GM18870 (cell line): ENCODE data around the gene KBTBD13.
"Not testable (repeated sequence)": the region's sequence is repeated elsewhere in the genome, so short reads cannot be mapped to it uniquely, and the experiment has no call there.

Source experiments
- ATAC-seq: cut with Tn5 transposase; IDR thresholded peaks from one replicate; pipeline ENCODE4 v1.9.1; 2021; ENCODE audit warnings: moderate library complexity; ENCODE audit not compliant: unreplicated experiment

KBTBD13 gene

DNA sequence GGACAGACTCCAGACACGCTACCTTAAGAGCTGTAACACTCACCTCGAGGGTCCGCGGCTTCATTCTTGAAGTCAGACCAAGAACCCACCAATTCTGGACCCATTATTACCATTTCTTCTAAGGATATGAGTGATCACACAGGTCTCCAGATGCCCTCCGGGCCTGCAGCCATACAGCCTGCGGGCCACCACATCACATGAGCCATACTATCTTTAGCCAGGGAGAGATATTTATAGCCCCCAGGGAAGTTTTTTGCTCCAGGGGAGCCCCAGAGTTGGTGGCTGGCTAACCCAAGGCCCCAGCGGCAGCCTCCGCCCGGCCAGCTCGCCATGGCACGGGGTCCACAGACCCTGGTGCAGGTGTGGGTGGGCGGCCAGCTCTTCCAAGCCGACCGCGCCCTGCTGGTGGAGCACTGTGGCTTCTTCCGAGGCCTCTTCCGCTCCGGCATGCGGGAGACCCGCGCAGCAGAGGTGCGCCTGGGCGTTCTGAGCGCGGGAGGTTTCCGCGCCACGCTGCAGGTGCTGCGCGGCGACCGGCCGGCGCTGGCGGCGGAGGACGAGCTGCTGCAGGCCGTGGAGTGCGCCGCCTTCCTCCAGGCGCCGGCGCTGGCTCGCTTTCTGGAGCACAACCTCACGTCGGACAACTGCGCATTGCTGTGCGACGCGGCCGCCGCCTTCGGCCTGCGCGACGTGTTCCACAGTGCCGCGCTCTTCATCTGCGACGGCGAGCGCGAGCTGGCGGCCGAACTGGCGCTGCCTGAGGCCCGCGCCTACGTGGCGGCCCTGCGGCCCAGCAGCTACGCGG is at the start of gene KBTBD13:
TSS of gene KBTBD13 (plus strand) at position 261 of the 805 bp plus-strand sequence. CDS start at position 331, 70 bp downstream.
- ATAC-seq: no peak

DNA sequence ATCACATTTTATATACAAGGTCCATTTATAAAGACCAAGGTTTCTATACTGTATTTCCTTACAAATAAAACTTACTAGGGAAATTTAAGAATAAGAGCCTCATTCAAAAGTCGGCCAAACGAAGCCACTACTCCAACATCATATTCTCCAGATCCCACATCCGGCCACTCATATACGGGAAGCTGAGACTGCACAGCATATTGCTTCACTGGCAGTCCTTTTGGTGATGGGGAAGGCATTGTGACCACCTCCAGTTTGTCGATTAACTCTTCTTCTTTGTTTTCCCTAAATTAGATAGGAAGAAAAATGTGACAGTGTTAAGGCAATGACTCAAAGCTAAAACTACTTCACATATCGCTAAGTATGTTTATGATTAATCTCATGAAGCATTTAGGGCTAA is 49.8 kb upstream of the KBTBD13 start:
- ATAC-seq: no peak

DNA sequence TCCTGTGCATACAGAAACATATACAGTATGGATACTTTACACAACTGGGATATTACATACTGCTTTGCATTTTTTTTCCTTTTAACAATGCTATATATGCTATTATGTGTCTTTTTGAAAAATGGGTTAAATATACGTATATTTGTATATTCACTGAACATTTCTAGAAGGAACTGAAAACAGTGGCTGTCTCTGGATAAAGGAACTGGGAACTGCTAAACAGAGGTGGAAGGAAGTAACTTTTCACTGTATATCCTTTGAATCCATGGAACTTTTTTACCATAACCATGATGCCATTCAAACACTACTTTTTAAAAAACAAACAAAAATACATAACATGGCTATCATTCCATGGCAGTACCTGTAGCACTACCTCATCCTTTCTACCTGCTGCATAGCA is 49.0 kb upstream of the KBTBD13 start:
- no peak for ATAC-seq

DNA sequence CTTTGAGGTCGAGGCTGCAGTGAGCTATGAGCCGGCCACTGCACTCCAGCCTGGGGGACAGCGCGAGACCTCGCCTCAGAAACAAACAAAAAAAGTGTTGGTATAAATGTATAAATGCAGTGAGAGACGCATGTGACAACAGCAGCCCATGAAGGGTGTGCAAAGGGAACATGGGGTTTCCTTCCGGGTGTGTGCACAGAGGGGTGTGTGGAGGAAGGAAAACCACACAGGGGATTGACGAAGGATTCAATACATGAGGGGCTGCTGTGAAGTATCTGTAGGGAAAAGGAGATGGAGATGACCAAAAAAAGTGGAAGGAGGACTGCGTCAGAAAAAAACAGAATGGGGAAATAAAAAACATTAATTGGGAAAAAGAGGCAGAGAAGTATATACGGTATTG is 48.2 kb upstream of the KBTBD13 start:
- no peak for ATAC-seq

DNA sequence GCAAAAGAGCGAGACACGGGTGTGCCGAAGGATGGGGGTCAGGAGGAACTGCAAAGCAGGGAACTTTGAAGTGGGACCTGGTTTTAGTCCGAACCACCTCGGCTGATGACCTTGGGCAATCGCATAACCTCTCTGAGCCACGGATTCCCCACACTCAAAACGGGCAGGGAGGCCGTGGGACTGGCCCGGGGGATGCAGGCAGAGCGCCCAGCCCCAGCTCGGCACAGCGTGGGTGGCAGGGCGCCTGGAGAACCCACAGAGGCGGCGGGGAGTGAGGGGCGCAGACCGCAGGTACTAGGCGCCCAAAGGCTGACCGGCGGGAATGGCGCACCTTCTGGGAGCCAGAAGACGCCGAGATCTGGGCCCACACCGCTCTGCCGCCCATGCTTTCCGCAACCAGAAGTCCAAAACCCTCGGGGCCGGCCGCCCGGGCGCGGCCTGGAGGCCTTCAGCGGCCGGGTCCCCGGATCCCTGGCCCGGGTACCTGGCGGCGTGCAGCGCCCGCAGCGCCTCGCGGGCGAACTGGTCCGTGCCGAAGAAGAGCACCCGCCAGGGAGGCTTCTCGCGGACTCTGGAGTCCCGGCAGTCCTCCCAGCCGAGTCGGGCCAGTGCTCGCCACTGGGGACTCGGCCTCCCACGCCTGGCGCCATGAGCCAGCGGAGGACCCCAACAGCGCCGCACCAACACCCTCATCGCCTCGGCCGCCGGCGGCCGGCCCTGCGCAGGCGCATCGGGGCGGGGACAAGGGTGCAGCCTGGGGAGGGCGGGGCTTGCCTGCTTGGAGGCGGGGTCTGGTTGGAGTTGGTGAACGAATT is 47.4 kb upstream of the KBTBD13 start, which contains the start of gene MTFMT:
TSS of gene MTFMT (minus strand) at position 719 of the 815 bp plus-strand sequence. CDS start at position 693, 26 bp downstream.
- no peak for ATAC-seq

DNA sequence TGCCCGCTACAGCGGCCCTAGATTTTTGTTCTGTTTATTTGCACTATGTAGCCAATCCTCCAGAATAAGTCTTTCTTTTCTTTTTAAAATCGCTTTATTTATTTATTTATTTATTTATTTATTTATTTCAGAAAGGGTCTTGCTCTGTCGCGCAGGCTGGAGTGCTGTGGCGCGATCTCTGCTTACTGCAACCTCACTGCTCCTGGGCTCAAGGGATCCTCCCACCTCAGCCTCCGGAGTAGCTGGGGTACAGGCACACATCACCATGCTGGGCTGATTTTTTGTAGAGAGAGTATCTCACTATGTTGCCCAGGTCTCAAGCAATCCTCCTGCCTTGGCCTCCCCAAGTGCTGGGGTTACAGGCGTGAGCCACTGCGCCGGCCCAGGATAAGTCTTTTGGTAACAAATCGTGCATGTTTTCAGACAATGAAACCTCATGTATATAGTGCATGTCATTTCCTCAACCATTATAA is 46.8 kb upstream of the KBTBD13 start:
- no peak for ATAC-seq

DNA sequence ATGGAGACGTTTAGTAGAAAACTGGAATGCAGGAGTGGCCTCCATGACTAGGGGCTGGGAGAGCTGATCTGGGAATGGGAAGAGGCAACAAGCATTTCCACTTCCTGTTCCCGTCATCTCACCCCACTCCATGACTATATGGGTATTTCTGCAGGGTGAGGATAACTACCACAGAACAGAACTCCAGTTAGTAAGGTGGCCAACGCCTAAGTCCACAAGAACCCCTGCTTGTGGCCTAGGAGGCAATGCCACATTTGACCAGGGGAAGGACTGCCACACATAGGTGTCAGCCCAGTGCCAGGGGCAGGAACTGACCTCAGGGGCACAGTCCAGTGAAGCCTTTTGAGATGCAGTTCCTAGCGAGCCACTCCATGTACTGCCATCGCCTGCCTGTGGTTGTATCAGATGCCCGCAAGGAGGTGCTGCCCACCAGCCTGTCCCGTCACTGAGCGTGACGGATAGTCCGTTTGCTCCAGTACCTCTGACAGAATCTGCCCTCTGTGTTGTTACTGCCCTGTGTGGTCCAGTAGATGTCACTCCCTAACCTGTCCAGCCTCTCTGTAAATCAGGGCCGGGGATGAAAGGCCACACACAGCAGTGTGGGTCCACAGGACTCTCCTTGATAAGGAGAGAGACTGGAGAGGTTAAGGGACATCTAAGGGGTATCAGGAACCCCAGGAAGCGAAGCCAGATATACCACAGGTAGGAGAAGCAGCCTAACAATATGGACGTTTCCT is 43.6 kb upstream of the KBTBD13 start:
- no peak for ATAC-seq

DNA sequence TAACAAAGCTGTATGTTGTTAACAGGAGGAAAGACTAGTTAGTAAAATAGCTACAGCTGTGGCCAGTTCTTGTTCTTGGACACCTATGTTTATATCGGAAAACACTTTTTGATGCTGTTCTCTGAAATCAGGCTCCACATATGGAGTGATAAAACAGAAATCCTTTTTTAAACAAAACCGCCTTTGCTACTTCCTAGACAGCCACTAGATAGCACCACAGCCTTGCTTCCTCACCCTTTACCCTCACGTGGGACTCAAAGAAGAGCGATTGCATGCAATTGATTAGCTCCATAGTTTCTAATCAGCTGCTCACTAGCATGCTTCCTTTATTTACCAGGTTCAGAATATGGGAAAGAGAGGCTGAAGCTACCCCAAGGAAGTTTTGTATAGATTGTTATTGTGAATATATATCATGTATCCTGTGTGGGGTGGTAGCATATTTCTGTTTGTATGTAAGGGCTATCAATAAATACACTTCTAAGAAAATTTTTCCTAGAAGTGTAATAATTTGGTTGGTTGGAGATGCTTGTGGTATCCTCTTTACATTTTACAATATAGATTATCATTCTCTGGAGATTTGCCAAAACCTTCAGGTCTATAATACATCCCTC is 42.8 kb upstream of the KBTBD13 start:
- ATAC-seq: no peak

DNA sequence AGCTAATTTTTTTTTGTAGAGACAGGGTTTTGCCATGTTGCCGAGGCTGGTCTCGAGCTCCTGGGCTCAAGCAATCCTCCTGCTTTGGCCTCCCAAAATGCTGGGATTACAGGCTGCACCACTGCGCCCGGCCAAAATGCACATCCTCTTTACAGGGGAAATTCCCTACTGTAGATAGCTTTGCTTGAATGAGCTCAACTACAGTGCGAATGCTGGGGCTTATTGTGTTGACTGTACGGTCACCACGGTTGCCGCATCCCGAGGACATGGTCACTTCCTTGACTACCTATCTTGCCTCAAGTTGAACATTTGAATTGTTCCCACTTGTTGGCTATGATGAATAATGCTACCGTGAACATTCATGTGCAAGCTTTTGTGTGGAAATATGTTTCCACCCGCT is 41.8 kb upstream of the KBTBD13 start:
- no peak for ATAC-seq

DNA sequence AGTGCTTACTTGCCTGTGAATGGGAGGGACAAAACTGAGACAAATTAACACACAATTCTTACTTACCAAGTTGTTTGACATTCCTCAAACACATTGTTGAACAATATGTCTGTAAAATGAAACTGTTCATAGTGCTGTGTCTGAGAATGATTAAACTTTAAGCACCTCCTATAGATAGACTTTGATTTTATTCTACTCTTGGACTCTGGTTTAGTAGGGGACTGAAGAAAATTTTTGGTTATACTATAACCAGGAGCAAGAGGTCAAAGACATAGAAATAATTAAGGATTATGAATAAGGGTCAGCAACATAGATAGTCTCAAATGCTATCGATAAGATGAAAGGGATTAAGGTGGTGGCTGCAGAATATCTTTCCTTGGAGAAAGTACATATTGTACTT is 39.2 kb upstream of the KBTBD13 start:
- no peak for ATAC-seq

DNA sequence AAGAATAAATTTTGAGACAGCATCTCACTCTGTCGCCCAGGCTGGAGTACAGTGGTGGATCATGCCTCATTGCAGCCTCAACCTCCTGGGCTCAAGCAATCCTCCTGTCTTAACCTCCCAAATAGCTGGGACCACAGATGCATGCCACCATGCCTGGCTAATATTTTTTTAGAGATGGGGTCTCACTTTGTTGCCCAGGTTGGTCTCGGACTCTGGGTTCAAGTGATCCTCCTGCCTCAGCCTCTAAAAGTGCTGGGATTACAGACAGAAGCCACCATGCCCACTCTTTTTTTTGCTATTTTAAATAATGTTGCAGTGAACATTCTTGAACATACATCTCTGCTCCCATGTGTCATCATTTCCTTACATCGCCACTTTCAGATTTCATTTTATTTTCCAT is 38.1 kb upstream of the KBTBD13 start:
- ATAC-seq: no peak

DNA sequence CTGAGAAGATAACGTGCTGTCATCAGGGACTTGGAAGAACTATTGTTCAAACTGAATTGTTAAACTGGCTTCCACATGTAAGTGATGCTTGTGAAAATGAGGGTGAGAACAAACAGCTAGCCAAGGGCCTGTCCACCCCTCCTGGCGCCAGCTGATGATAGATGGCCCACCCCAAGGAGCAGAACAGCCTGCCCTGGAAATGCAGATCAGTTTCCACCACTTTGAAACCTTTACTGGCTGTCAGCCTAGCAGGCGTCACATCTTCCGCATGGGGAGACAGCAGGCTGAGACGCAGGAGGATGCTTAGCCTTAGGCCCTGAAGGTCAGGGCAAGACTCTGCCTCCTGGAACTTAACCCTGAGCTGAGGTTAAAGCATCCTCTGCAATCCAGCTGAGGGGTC is 37.7 kb upstream of the KBTBD13 start:
- ATAC-seq: no peak

DNA sequence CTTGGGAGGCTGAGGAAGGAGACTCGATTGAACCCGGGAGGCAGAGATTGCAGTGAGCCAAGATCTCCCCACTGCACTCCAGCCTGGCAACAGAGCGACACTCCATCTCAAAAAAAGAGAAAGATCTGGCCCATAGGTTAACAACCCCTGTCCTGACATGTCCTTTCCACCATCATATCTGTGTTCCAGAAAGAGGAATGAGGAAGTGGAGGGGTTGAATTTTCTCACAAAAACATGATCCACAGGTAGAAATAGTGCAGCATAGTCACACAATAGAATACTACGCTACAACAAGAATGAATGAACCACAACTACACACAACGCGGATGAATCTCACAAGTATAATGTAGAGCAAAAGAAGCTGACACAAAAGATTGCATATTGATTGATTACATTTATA is 36.1 kb upstream of the KBTBD13 start:
- ATAC-seq: no peak

DNA sequence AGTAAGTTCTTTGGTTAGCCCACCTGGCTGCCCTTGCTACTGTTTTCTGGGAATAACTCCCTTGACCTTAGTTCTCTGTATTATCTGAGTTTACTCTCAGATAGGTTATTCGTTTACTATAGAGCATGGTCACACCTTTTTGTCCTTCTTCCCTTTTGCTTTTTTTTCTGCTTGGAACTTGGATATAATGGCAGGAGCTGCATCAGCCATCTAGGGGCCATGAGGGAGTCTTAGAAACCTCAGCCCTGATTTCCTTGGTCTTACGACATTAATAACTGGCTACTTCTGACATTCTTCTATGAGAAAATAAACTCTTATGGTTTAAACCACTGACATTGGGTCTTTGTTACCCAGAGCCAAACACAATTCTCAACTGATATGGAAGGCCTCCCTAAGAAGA is 34.8 kb upstream of the KBTBD13 start:
- ATAC-seq: no peak

DNA sequence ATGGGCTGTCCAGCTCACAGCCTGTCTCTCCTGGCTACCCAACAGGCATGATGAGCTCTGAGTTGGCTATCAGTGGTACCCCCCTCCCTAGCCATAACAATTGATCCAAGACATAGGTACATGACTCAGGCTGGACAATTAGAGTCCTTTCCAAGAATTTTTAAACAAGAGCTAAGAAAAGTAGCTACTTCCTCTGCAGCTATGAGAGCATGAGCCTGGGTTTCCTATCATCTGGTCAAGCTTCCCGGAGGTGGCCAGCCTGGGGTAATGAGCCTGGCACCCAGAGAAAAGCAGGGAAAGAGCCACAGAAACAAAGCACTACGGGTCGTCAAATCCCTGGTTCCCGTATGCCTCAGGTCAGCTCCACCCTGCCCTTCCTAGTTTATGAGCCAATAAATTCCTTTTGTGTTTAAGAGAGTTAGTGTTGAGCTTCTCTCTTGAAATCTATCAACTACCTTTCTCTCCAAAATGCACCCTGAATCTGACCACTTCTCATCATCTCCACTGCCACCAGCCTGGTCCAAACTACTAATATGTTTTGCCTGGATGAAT is 33.7 kb upstream of the KBTBD13 start:
- ATAC-seq: no peak

DNA sequence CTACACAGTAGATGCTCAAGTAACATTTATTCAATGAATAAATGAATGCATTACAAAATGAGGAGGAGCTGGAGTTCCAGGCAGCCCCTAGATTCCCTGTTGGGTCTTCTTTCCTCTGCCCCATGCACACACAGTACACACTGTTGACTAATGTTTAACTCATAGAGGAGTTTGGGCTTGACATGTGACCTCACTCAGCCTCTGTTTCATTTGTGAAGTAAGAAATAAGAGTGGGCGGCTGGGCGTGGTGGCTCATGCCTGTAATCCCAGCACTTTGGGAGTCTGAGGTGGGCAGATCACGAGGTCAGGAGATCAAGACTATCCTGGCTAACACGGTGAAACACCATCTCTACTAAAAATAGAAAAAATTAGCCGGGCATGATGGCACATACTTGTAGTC is 32.3 kb upstream of the KBTBD13 start:
- not testable (repeated sequence) for ATAC-seq

DNA sequence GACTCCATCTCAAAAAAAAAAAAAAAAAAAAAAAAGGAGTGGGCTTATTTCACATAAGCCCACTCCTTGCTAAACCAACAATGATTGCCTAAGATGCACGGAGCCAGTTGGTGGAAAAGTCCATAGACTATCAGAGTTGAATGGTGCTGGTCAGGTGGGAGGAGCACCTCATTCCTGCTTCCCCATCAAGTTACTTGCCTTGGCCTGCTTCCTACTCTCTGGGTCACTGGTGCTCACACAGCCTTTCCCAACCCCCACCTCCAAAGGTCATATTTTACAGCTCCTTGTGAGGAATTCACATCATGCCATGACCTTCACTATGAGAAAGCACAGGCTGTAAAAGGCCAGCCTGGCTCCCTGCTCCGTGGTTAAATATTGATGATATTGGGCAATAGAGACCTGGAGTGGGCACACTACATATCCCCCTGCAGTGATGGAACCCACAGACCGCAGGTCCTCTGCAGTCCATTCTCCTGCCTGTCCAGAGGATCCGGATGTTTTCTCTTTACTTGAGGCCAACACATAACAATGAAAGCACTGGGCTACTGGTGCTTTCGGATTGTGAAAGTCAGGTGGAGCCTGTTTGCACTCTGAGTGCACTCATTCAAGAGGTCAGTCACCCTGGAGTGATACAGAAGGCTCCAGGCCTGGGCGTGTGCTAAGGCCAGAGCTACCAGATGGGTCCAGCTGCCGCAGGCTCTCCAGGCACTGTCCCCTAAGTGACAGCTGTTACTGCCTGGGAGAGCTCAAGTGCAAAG is 31.6 kb upstream of the KBTBD13 start, which contains the start of gene SLC51B:
TSS of gene SLC51B (plus strand) at position 664 of the 758 bp plus-strand sequence. CDS start 4,618 bp downstream, outside the sequence.
- no peak for ATAC-seq

DNA sequence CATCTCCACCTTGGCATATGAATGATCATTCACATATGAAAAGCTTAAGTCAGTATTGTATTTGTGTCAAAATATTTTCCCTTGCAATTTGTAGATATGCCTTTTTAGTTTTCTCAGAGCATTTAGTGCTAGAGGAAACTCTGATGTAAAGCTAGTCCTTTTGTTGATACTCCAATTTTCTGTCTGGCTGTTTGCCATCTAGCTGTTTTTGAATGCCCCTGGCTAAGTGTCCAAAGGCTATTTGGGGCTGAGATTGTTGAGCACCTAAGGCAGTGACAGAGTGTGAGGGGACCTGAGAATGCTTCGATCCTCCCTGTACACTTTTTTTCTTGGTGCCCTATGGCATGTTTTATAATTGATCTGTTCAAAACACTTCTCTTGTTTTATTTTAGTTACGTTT is 28.3 kb upstream of the KBTBD13 start:
- no peak for ATAC-seq

DNA sequence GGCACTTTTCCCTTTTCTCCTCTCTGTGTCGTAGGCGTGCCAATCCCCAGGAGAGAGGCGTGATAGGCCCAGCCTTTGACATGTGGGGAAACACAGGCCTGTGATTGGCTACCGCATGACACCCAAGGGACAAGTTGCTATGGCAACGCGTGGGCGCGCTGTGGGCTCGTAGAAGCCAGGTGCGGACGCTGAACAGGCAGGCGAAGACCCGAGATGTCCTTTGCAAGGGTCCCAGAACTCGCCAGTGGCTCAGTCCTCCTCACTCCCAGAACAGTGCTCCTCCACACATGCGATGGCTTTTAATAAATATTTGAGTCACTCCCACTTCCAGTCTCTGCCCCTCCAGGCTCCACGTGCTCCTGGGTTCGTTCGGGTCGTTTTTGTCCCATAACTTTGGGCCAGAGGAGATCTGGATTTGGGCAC is 27.1 kb upstream of the KBTBD13 start:
- peak; percentile 82 for ATAC-seq

DNA sequence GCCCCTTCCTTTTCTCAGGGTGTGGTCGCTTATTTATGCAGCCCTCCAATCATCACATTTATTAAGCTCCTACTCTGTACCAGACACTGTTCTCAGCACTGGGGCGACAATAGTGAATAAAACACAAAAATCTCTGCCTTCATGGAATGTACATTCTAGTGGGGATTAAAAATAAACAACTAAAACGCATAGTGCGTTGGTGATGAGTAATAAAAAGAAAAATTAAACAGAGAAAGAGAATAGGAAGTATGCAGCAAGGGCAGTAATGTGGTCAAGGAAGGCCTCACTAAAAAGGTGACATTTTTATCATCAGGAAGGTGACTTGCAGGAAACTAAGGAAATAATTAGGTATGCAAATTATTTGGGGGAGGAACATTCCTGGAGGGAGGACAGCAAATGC is 26.3 kb upstream of the KBTBD13 start:
- ATAC-seq: no peak
